ENCODE results near the gene ABHD1.

ABHD1 gene

DNA sequence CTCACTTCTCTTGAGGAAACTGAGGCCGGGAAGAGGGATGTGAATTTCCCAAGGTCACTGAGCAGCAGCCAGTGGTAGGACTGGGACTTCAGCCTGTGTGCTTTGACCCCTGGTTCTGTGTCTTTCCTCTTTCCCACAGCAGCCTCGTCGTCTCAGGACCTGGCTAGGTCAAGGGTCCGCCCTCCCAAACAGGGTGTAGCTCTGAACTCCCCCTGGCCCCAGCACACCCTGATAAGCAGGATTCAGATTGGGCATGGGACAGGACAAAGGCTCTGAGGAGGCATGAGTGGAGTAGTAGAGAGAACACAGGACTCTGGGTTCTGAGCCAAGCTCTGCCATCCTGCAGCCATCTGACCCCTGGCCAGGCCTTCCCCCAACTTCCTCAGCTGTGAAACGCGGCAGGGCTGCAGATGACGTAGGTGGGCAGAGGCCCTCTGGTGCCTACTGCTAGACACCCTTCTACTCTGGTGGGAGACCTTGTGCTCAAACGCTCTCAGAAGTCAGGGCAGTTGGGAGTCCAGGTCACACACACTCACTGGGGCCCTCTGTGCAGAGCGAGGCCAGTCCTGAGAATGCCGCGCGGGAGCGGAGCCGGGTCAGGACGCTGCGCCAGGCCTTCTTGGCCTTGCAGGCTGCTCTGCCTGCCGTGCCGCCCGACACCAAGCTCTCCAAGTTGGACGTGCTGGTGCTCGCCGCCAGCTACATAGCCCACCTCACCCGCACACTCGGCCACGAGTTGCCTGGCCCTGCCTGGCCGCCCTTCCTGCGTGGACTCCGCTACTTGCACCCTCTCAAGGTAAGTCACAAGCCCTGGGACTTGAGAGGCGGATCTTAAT is 26.2 kb downstream of the ABHD1 start:
- Histone ChIP-seq H3K4me1 (ENCODE audit: insufficient read depth, low read length, poor library complexity, severe bottlenecking) (no peaks in the 10 kb centered on the region), H2AFZ (ENCODE audit: low read length) (no peak overlapping the region), H3K9me3 (ENCODE audit: insufficient read depth, low read depth, low read length) (no peaks in the 10 kb centered on the region), H3K4me2 (ENCODE audit: low read depth, low read length, poor library complexity, severe bottlenecking) (no peak overlapping the region), H4K20me1 (ENCODE audit: insufficient read depth, low read length, poor library complexity, severe bottlenecking) (no peaks in the 10 kb centered on the region), H3F3A (ENCODE audit: low read depth) (no peaks in the 10 kb centered on the region), H3K79me2 (ENCODE audit: insufficient read depth, low read length) (no peaks in the 10 kb centered on the region), H3K4me3 (ENCODE audit: low read length, poor library complexity, severe bottlenecking) (no peak overlapping the region), H3K27me3 (ENCODE audit: insufficient read depth, low read length, poor library complexity, severe bottlenecking) (no peaks in the 10 kb centered on the region), H3K9me2 (replicated peaks; ENCODE audit: low read depth, low read length) (no peaks in the 10 kb centered on the region), H3K9ac (ENCODE audit: low read depth, low read length, poor library complexity, severe bottlenecking) (no peak overlapping the region), H3K36me3 (ENCODE audit: insufficient read depth, low read length) (no peaks in the 10 kb centered on the region)
- TF ChIP-seq CTCF (conservative IDR thresholded peaks at IDR 0.05; ENCODE audit: low read length) (no peak), EZH2phosphoT487 (IDR thresholded peaks at IDR 0.05; ENCODE audit: borderline replicate concordance) (no peak)

DNA sequence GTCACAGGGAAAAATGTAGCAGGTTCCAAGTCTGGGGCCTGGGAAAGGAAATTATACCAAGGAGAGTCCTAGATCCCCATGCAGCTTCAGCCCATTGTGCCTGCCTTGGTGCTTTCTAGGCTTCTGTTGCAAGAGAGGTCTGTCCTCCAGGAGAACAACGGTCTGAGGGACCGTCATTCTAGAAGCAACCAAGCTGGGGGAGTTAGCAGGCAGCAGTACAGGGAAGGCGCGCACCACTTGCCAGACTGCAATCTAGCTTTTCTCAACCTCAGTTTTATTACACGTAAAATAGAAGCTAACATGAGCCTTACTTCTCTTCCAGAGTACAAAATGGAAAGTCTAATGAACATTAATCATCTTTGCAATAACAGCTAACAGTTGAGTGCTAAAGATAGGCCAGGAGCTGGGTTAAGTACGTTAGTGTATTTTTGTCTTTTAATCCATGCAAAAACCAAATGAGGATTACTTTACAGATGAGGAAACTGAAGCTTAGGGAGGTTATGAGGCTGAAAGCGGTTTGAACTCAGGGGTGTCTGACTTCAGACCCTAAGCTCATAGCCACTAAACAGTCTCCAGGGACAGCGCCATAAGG is 27.1 kb downstream of the ABHD1 start:
- H3K9ac ChIP-seq (ENCODE audit: low read depth, low read length, poor library complexity, severe bottlenecking) = no peak overlapping the region
- no peak overlapping the region for H3K4me3 ChIP-seq (ENCODE audit: low read length, poor library complexity, severe bottlenecking)
- H4K20me1 ChIP-seq (ENCODE audit: insufficient read depth, low read length, poor library complexity, severe bottlenecking) = no peaks in the 10 kb centered on the region
- no peaks in the 10 kb centered on the region for H3K4me1 ChIP-seq (ENCODE audit: insufficient read depth, low read length, poor library complexity, severe bottlenecking)
- no peaks in the 10 kb centered on the region for H3K9me3 ChIP-seq (ENCODE audit: insufficient read depth, low read depth, low read length)
- no peaks in the 10 kb centered on the region for H3K27me3 ChIP-seq (ENCODE audit: insufficient read depth, low read length, poor library complexity, severe bottlenecking)
- H3K36me3 ChIP-seq (ENCODE audit: insufficient read depth, low read length) = no peaks in the 10 kb centered on the region
- H3K4me2 ChIP-seq (ENCODE audit: low read depth, low read length, poor library complexity, severe bottlenecking) = no peak overlapping the region
- H3K79me2 ChIP-seq (ENCODE audit: insufficient read depth, low read length) = no peaks in the 10 kb centered on the region
- TF ChIP-seq EZH2phosphoT487 (IDR thresholded peaks at IDR 0.05; ENCODE audit: borderline replicate concordance) = no peak
- TF ChIP-seq CTCF (conservative IDR thresholded peaks at IDR 0.05; ENCODE audit: low read length) = no peak
- H2AFZ ChIP-seq (ENCODE audit: low read length) = no peak overlapping the region
- H3F3A ChIP-seq (ENCODE audit: low read depth) = no peaks in the 10 kb centered on the region
- no peaks in the 10 kb centered on the region for H3K9me2 ChIP-seq (replicated peaks; ENCODE audit: low read depth, low read length)

GRCh38 chr2:27152102-27152795 is 28.6 kb downstream of the ABHD1 start:
- H3K4me3 ChIP-seq (ENCODE audit: low read length, poor library complexity, severe bottlenecking) = no peak overlapping the region
- no peak overlapping the region for H3K9ac ChIP-seq (ENCODE audit: low read depth, low read length, poor library complexity, severe bottlenecking)
- H3K4me2 ChIP-seq (ENCODE audit: low read depth, low read length, poor library complexity, severe bottlenecking) = no peak overlapping the region
- no peaks in the 10 kb centered on the region for H3K36me3 ChIP-seq (ENCODE audit: insufficient read depth, low read length)
- no peak for TF ChIP-seq CTCF (conservative IDR thresholded peaks at IDR 0.05; ENCODE audit: low read length)
- TF ChIP-seq EZH2phosphoT487 (IDR thresholded peaks at IDR 0.05; ENCODE audit: borderline replicate concordance) = no peak
- no peaks in the 10 kb centered on the region for H3K4me1 ChIP-seq (ENCODE audit: insufficient read depth, low read length, poor library complexity, severe bottlenecking)
- H3K9me2 ChIP-seq (replicated peaks; ENCODE audit: low read depth, low read length) = no peaks in the 10 kb centered on the region
- no peaks in the 10 kb centered on the region for H3K27me3 ChIP-seq (ENCODE audit: insufficient read depth, low read length, poor library complexity, severe bottlenecking)
- no peak overlapping the region for H2AFZ ChIP-seq (ENCODE audit: low read length)
- no peaks in the 10 kb centered on the region for H4K20me1 ChIP-seq (ENCODE audit: insufficient read depth, low read length, poor library complexity, severe bottlenecking)
- H3K9me3 ChIP-seq (ENCODE audit: insufficient read depth, low read depth, low read length) = no peaks in the 10 kb centered on the region
- no peaks in the 10 kb centered on the region for H3F3A ChIP-seq (ENCODE audit: low read depth)
- H3K79me2 ChIP-seq (ENCODE audit: insufficient read depth, low read length) = no peaks in the 10 kb centered on the region

Data from Loucy (cell line).